PC-3 (cell line): ENCODE results near the gene LMOD3.

ENCODE experiments used
- EZH2 ChIP-seq: fragments of 300-600 bp; sonication (generic); IDR thresholded peaks from one replicate; pipeline ENCODE4 v1.6.1; 2017; ENCODE audit warnings: antibody characterized with exemption, mild to moderate bottlenecking, low read length; ENCODE audit not compliant: unreplicated experiment
- TF ChIP-seq, protein P1 (sequence below): fragments of 300-600 bp; sonication (generic); conservative IDR thresholded peaks from 2 replicates; pipeline ENCODE4 v1.5.1; 2017; ENCODE audit warnings: antibody characterized with exemption, low read depth, mild to moderate bottlenecking, low read length

DNA sequence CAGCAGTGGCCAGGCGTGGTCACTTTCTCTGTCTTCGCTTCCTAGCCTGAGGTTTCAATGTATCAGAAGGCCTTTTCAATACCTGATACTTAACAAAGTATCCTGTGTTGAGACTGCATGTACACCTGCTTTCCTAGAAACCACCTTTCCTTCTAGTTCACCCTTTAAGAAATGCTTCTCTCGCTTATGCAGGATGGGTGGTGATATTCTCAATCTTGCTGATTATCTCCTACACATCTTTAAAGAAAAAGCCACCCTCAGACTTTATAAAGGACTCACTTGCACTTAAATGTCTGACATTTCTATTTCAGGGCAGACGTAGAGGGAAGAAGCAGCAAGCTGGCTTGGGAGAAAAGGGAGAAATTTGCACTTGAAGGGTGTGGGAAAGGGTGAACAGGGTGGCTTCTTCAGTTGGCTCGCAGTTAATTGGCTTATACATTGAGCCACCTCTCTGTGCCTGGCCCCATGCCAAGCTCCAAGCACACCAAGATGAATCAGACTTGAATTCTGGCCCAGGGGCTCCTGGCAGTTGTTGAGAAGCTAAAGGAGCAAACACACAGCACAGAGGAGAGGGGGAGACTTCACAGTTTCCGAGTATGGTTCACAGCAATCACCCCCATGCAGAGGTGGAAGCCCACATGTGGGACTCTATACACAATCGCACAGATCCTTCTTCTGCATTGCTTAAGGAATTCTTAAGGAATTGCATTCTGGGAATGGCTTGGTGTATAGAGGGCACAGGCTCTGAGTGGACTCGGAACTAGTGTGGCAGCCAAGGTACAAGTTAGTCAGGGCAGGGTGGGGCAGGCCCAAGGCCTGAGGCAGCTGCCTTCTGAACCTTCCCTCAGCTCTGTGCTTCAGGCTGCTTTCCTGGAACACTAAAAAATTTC is 36.3 kb downstream of the LMOD3 start:
- TF ChIP-seq, protein P1, sequence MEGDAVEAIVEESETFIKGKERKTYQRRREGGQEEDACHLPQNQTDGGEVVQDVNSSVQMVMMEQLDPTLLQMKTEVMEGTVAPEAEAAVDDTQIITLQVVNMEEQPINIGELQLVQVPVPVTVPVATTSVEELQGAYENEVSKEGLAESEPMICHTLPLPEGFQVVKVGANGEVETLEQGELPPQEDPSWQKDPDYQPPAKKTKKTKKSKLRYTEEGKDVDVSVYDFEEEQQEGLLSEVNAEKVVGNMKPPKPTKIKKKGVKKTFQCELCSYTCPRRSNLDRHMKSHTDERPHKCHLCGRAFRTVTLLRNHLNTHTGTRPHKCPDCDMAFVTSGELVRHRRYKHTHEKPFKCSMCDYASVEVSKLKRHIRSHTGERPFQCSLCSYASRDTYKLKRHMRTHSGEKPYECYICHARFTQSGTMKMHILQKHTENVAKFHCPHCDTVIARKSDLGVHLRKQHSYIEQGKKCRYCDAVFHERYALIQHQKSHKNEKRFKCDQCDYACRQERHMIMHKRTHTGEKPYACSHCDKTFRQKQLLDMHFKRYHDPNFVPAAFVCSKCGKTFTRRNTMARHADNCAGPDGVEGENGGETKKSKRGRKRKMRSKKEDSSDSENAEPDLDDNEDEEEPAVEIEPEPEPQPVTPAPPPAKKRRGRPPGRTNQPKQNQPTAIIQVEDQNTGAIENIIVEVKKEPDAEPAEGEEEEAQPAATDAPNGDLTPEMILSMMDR: no peak
- TF ChIP-seq EZH2: no peak
